Mucosa of descending colon (tissue), 3 donors: ENCODE measurements around the gene OAS2. TPM values are rescaled to one million over a fixed set of nuclear protein-coding genes. Genes with fewer than 3 reads are reported as not detected.

Experiments used
- ATAC-seq: fragments of 200-7000 bp; cut with Tn5 transposase; one replicate; pipeline ENCODE4 v1.9.1; 2020; ENCODE audit warnings: mild to moderate bottlenecking, moderate library complexity
- DNase-seq, 3 donors: peaks; one replicate each; pipeline ENCODE4 v3.0.0-alpha.2; 2020
- H3K36me3 ChIP-seq: fragments of 200-600 bp; one replicate; pipeline ENCODE4 v1.8.0; 2021; ENCODE audit warnings: low read depth, mild to moderate bottlenecking
- H3K4me1 ChIP-seq: fragments of 200-600 bp; one replicate; pipeline ENCODE4 v1.8.0; 2021; ENCODE audit warnings: low read depth, mild to moderate bottlenecking
- H3K4me3 ChIP-seq: fragments of 200-600 bp; one replicate; pipeline ENCODE4 v1.8.0; 2021; ENCODE audit warnings: mild to moderate bottlenecking
- H3K9me3 ChIP-seq: fragments of 200-600 bp; one replicate; pipeline ENCODE4 v1.8.0; 2021; ENCODE audit warnings: mild to moderate bottlenecking
- CTCF ChIP-seq: fragments of 200-600 bp; IDR thresholded peaks from one replicate; pipeline ENCODE4 v1.8.0; 2022; ENCODE audit warnings: antibody characterized with exemption, mild to moderate bottlenecking
- intact Hi-C, 2 donors: fragments of 100-400 bp; cut with DNase I in 1 of 2; cut with micrococcal nuclease in 1 of 2; formaldehyde crosslinking; loops; one replicate each; pipeline versions ENCODE4 v1.11.0 to v1.11.1; 2022; cut with DNase I, micrococcal nuclease
- total RNA-seq, 3 donors: library from RNA; stranded (reverse); fragmentation: NEBNext Ultra II Directional in 2 of 3; extraction: Animal tissue kit (Norgen Biotek cat#: 25700) in 2 of 3; gene quantifications; one replicate each; pipeline versions ENCODE4 v1.2.1 to v1.2.4, GENCODE V29; 2021 to 2023
- donor health status: DM: no; HTN: no; CAD: no; lungs with moderate emphysema.
- donor health status: DM: no; HTN: no; CAD: no.
- donor health status: DM: no; HTN: yes; CAD: no.

The OAS2 gene
- total RNA-seq, 3 donors from 2014 or later: 4.6 to 7.0 (median 5.5) TPM

GRCh38 chr12:112938751-112939150 lies 39.6 kb upstream of the OAS2 start:
- no peak for DNase-seq

GRCh38 chr12:112939761-112940381 lies 38.4 kb upstream of the OAS2 start:
- Histone ChIP-seq H3K4me1 (peaks cover 8% of the 10 kb centered on the region), H3K36me3 (no peaks in the 10 kb centered on the region), H3K4me3 (no peak overlapping the region), H3K9me3 (no peaks in the 10 kb centered on the region)
- DNase-seq (no peak), ATAC-seq (no peak)
- intact Hi-C loops: no loop called here
- TF ChIP-seq CTCF: no peak

More at GRCh38 chr12:112938751-112939150, 39.6 kb upstream of the OAS2 start:
- TF ChIP-seq CTCF: no peak
- Histone ChIP-seq H3K36me3 (no peaks in the 10 kb centered on the region), H3K4me3 (peak overlapping the region; percentile 43), H3K4me1 (peaks cover 8% of the 10 kb centered on the region), H3K9me3 (no peaks in the 10 kb centered on the region)
- ATAC-seq: peak; percentile 7
- intact Hi-C loops: no loop called here

GRCh38 chr12:112941528-112942335 lies 36.6 kb upstream of the OAS2 start:
- ATAC-seq (no peak), DNase-seq (no peak)
- peaks cover 8% of the 10 kb centered on the region for H3K4me1 ChIP-seq
- no peak overlapping the region for H3K4me3 ChIP-seq
- no peaks in the 10 kb centered on the region for H3K9me3 ChIP-seq
- intact Hi-C loops: no loop called here
- no peaks in the 10 kb centered on the region for H3K36me3 ChIP-seq
- no peak for TF ChIP-seq CTCF

- DNase-seq (no peak), ATAC-seq (no peak)
- Histone ChIP-seq H3K4me3 (no peak overlapping the region), H3K36me3 (no peaks in the 10 kb centered on the region), H3K4me1 (peaks cover 8% of the 10 kb centered on the region), H3K9me3 (no peaks in the 10 kb centered on the region)
- no peak for TF ChIP-seq CTCF
- intact Hi-C loops: no loop called here
Measured at GRCh38 chr12:112942572-112942971, 35.7 kb upstream of the OAS2 start.

GRCh38 chr12:112944024-112944690 lies 34.2 kb upstream of the OAS2 start:
- intact Hi-C loops: no loop called here
- Histone ChIP-seq H3K4me3 (no peak overlapping the region), H3K9me3 (no peaks in the 10 kb centered on the region), H3K4me1 (peaks cover 3% of the 10 kb centered on the region), H3K36me3 (no peaks in the 10 kb centered on the region)
- no peak for TF ChIP-seq CTCF
- DNase-seq: no peak
- no peak for ATAC-seq
